Measurements from ENCODE around the gene CARHSP1.

- TF ChIP-seq CTCF (IDR thresholded peaks at IDR 0.05; ENCODE audit: poor library complexity) (no peak), EZH2phosphoT487 (IDR thresholded peaks at IDR 0.05; ENCODE audit: low read depth, severe bottlenecking, unreplicated experiment) (no peak)
These were observed 4.4 kb upstream of the CARHSP1 start for GRCh38 chr16:8872967-8873865.
